Right renal pelvis (tissue), 4 donors: Measurements from ENCODE around the gene MICAL2. TPM values are rescaled to one million over a fixed set of nuclear protein-coding genes. Genes with fewer than 3 reads are reported as not detected.

Source experiments
- DNase-seq, 4 donors: peaks; one replicate each; pipeline ENCODE4 v3.0.0-alpha.2; 2013; ENCODE audit warnings: low read depth in 4 of 4, low spot score in 3 of 4, missing footprints in 1 of 4
- polyA plus RNA-seq, 4 donors: library from polyadenylated mRNA; unstranded; fragments of 120-200 nt; gene quantifications; one replicate each; pipeline ENCODE4 v1.2.1, GENCODE V29; 2013; ENCODE audit not compliant: insufficient read length in 4 of 4

Gene MICAL2
- polyA plus RNA-seq, 4 donors: 6.3 to 9.4 (median 8.0) TPM

- DNase-seq: peak in 1 of 4 donors; percentile 50
Measured at GRCh38 chr11:12182676-12183541, 72.5 kb downstream of the MICAL2 start.

DNA sequence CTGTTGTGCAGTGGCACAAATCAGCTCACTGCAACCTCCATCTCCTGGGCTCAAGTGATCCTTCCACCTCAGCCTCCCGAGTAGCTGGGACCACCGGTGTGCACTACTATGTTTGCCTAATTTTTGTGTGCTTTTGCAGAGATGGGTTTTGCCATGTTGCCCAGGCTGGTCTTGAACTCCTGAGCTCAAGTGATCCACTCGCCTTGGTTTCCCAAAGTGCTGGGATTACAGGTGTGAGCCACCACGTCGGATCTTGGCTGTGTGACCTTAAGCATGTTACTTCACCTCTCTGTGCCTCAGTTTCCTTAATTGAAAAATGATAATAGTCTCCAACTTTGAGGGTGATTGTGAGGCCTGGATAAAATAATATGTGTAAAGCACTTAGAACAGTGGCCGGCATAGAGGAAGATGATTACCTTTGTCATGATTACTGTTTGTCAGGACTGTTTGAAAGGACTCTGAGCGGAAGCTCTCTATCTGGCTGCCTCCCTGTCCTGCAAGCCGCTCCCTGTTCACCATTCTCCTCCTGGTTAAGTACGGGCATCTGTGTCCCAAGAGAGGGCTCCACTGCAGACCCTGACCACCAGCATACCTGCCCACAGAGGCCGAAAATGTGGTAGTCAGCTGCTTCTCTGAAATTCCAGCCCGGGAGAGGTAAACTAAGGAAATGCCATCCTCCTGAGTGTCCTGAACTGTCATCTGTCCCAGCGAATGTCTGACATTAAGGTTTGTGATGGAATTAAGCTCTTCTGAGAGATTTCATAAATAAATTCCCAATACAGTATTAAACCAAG lies 73.6 kb downstream of the MICAL2 start:
- DNase-seq: no peak

GRCh38 chr11:12184699-12185098 lies 74.3 kb downstream of the MICAL2 start:
- DNase-seq: no peak

DNA sequence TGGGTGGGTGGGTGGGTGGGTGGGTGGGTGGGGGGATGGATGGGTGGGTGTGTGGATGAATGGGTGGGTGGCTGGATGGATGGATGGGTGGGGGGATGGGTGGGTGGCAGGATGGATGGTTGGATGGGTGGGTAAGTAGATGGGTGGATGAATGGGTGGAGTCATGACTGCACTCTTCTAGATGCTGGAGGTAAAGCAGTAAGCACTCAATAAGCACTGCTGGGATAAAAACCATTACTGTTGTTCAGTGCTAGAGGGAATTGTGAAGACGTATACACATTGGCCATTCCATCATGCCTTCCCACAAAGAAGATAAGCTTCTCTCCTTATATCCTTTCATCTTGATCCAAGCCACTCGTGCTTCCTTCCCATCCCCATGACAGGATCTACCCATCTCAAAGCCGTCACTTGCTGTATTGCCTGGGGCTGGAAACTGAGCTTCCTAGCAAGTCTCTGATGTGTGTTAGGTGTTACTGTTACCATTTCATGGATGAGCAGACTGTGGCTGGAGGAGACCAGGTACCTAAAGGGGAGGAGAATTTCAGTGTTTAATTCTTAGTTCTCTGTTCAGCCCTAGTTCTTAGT lies 74.8 kb downstream of the MICAL2 start:
- no peak for DNase-seq

DNA sequence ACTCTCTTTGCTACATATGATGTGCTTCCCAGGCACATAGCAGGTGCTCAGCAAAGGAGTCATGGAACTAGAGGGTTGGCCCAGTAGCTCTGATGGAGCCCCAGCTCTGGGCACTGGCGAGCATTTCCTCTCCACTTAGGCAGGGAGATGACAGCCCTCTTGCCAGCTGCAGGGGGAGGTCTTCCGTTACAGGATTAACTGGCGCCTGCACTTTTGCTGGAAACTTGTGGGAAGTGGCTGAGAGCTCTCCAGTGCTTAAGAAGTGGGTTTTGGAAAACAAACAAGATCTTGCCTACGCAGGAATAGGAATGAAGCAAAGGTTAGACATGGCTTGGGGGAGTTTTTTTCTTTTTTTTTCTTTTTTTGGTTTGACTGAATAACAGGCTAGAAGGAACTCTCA lies 75.5 kb downstream of the MICAL2 start:
- no peak for DNase-seq

- DNase-seq: no peak
Measured at GRCh38 chr11:12186701-12187100, 76.3 kb downstream of the MICAL2 start.

- no peak for DNase-seq
Measured at GRCh38 chr11:12187399-12187798, 77.0 kb downstream of the MICAL2 start.

GRCh38 chr11:12188548-12189317 lies 78.3 kb downstream of the MICAL2 start:
- DNase-seq: no peak

- no peak for DNase-seq
Measured at GRCh38 chr11:12189543-12190235, 79.3 kb downstream of the MICAL2 start.

DNA sequence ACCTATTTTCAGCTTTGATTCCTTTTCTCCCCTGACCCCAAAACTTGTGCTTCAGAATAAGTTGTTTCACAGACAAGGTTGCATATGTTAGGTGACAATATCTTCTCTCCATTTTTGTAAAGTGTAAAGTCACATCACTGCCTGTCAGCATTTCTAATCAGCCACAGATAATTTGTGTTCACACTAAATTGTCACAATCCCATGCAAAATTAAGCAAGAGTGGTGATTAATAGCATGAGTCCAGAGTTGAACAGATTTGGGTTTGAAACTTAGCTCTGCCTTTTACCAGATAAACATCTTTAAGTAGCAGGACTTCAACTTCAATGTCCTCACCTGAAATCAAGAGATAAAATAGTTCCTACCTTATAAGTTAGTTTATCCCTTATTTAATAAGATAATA lies 80.1 kb downstream of the MICAL2 start:
- DNase-seq: no peak

- DNase-seq: no peak
Measured at GRCh38 chr11:12192794-12193514, 82.6 kb downstream of the MICAL2 start.

GRCh38 chr11:12193515-12194336 lies 83.3 kb downstream of the MICAL2 start:
- DNase-seq: no peak

- DNase-seq: no peak
Measured at GRCh38 chr11:12195768-12196167, 85.4 kb downstream of the MICAL2 start.

DNA sequence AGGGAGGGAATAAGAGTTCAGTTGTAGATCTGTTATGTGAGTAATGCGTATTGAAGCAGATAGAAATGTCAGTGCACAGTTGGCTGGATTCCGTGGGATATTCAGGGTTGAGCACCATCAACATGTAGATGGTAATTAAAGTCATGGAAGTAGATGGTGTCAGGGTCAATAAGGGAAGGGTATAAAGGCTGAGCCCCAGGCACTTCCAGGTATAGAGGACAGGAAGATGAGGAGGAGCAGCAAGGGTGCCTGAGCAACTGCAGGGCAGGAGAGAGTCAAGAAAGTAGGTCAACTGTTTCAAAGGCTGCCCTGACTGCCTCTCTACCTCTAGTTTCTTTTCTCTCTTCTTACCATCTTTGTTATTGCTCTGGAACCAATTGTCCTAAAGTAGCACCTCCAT lies 85.9 kb downstream of the MICAL2 start:
- DNase-seq: no peak

DNA sequence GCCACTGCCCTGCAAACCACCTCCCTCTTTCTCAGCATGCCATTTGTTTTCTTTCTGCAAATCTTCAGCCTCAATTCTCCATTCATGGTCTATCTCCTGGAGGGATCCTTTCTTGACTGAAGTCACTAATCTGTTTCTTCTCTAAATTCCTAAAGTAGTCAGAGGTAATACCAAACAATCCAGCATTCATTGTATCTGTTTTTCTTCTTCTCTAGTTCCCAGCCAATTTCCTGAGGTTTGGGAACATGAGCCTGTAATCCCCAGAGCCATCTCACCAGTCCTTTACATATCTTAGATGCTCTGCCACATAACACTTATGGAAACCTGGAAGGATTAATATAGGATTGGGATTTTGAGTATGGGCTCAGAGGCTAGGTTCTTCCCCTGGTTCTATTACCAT lies 86.5 kb downstream of the MICAL2 start:
- no peak for DNase-seq

DNA sequence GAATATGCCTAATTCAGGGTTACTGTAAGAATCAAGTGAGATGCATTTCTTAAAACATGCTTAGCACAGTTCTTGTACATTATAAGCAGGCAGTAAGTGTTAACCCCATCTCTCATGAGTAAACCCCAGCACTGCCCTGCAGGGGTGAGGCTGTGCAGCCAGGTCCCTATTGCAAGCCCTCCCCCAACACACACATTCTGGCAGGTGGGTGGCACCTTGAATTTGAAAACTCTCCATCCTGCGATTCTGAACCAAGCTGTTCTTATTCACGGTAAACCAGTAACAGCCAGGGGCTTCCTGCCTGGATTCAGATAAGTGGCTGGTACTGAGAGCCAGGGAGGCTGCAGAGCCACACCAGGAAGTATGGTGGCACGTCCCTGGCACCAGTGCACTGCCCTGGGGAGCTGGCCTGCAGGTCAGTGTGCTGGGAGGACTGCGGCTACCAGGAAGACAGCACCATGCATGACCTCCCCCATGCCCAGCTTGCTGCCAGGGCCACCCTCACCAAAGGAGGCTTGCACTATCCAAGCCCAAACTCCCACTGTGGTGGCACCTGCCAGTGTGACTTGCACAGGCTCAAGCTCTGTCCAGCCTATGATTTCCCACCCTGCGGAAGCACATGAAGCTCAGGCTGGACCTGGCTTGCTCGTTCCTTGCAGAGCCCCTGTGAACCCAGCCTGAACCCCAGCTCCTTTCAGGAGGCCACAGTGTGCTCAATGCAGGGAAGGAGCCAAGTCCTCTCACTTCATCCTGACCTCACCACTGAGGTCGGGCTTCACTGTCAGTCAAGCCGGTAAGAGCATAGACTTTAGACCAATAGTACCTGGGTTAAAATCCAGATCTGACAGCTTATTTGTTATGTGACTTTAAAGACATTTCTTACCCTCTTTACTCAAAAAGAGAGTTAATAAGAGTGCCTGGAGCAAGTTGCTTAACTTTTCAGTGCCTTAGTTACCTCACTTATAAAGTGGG lies 88.1 kb downstream of the MICAL2 start:
- DNase-seq: no peak

GRCh38 chr11:12199231-12199948 lies 89.0 kb downstream of the MICAL2 start:
- DNase-seq: no peak
